PC-3 (cell line): ENCODE measurements around the gene NDUFAB1.

Source experiments
- CTCF ChIP-seq: fragments of 300-600 bp; sonication (generic); conservative IDR thresholded peaks from 2 replicates; pipeline ENCODE4 v1.5.1; 2017; ENCODE audit warnings: antibody characterized with exemption, low read depth, mild to moderate bottlenecking, low read length
- EZH2 ChIP-seq: fragments of 300-600 bp; sonication (generic); IDR thresholded peaks from one replicate; pipeline ENCODE4 v1.6.1; 2017; ENCODE audit warnings: antibody characterized with exemption, mild to moderate bottlenecking, low read length; ENCODE audit not compliant: unreplicated experiment

DNA sequence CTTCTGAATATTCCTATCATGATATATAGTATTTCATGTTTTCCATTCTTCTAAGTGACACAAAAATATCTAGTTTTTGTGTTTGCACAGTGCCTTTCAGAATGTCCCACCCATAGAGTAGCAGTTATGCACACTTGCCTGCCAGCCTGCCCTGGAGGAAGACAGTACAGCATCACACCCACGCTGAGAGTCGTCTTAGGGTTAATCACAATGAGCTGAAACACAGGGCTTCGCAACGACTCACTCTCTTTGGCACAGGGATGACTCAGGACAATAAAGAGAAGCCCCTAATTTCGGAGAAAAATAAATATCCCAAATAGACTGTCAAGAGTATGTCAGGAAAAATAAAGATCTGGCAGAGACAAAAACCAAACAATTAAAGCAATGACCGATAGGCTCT is 11.6 kb upstream of the NDUFAB1 start:
- TF ChIP-seq CTCF (no peak), EZH2 (no peak)
